ENCODE measurements around the gene SHISA4.
"Not testable (repeated sequence)": the region's sequence is repeated elsewhere in the genome, so short reads cannot be mapped to it uniquely, and the experiment has no call there.

SHISA4 gene

GRCh38 chr1:201899683-201900429 lies 11.2 kb downstream of the SHISA4 start:
- no peak for DNase-seq

GRCh38 chr1:201900476-201900875 lies 11.8 kb downstream of the SHISA4 start:
- DNase-seq, result no peak

GRCh38 chr1:201901036-201901435 lies 12.3 kb downstream of the SHISA4 start:
- DNase-seq, result not testable (repeated sequence)

GRCh38 chr1:201902198-201902597 lies 13.5 kb downstream of the SHISA4 start:
- DNase-seq, result no peak

- DNase-seq, result no peak
These were observed 14.4 kb downstream of the SHISA4 start for GRCh38 chr1:201903135-201903534.

GRCh38 chr1:201904579-201904978 lies 15.9 kb downstream of the SHISA4 start:
- no peak for DNase-seq

- DNase-seq, result no peak
These were observed 16.7 kb downstream of the SHISA4 start for GRCh38 chr1:201905234-201905890.

- no peak for DNase-seq
These were observed 17.6 kb downstream of the SHISA4 start for GRCh38 chr1:201906336-201906735.

- no peak for DNase-seq
These were observed 18.9 kb downstream of the SHISA4 start for GRCh38 chr1:201907621-201908020.

GRCh38 chr1:201911826-201912571 lies 23.3 kb downstream of the SHISA4 start:
- no peak for DNase-seq

GRCh38 chr1:201912832-201913231 lies 24.1 kb downstream of the SHISA4 start:
- DNase-seq, result no peak

- no peak for DNase-seq
These were observed 25.9 kb downstream of the SHISA4 start for GRCh38 chr1:201914456-201915235.

GRCh38 chr1:201916649-201917249 lies 28.1 kb downstream of the SHISA4 start:
- no peak for DNase-seq

- no peak for DNase-seq
These were observed 28.8 kb downstream of the SHISA4 start for GRCh38 chr1:201917362-201918033.

GRCh38 chr1:201918343-201918742 lies 29.6 kb downstream of the SHISA4 start:
- no peak for DNase-seq

GRCh38 chr1:201921952-201922558 lies 33.4 kb downstream of the SHISA4 start:
- no peak for DNase-seq

GRCh38 chr1:201925301-201925567 lies 36.5 kb downstream of the SHISA4 start:
- no peak for DNase-seq

- no peak for DNase-seq
These were observed 37.4 kb downstream of the SHISA4 start for GRCh38 chr1:201925981-201926645.

- no peak for DNase-seq
These were observed 39.6 kb downstream of the SHISA4 start for GRCh38 chr1:201928266-201928665.

- no peak for DNase-seq
These were observed 41.4 kb downstream of the SHISA4 start for GRCh38 chr1:201930137-201930536.

- no peak for DNase-seq
These were observed 42.1 kb downstream of the SHISA4 start for GRCh38 chr1:201930803-201931202.
